AG09309 (cell line): ENCODE measurements around the gene S100A14.

Experiments
- DNase-seq: peaks from one replicate; pipeline ENCODE4 v3.0.0-alpha.2; 2010; ENCODE audit warnings: low read depth
- H3K4me3 ChIP-seq: 2 replicates; pipeline ENCODE4 v1.5.1; 2011; ENCODE audit warnings: mild to moderate bottlenecking, low read depth, low read length, moderate library complexity; ENCODE audit not compliant: control insufficient read depth
- TF ChIP-seq, protein P1 (sequence below): IDR thresholded peaks from 2 replicates; pipeline ENCODE4 v1.5.1; 2011; ENCODE audit warnings: mild to moderate bottlenecking, low read depth, low read length, inconsistent platforms; ENCODE audit not compliant: insufficient read depth, control insufficient read depth; ENCODE audit errors: missing control alignments

Gene S100A14

DNA sequence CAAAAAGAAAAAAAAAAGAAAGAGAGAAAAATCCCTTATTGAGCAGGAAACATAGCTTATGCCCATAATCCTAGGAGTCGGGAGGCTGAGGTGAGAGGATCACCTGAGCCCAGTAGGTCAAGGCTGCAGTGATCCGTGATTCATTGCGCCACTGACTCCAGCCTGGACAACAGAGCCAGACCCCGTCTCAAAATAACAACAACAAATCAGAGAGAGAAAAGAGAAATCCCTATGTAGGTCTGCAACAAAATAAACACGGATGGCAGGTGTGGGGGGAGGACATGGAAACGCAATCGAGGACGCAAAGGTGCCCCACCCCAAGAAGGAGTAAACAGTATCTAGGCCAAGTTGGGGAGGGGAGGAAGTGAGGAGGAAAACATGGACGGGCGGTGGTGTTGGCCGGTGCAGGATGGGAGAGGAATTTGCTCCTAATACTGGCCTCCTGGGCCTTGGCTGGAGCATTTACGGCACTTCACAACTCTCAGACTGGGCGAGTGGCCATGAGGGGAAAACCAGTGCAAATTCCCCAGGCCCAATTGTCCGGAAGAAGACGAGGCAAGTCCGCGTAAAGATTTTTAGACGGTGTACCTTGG, 17.1 kb upstream of the S100A14 start:
- peak overlapping the region; percentile 89 for H3K4me3 ChIP-seq
- DNase-seq = no peak
- TF ChIP-seq, protein P1, sequence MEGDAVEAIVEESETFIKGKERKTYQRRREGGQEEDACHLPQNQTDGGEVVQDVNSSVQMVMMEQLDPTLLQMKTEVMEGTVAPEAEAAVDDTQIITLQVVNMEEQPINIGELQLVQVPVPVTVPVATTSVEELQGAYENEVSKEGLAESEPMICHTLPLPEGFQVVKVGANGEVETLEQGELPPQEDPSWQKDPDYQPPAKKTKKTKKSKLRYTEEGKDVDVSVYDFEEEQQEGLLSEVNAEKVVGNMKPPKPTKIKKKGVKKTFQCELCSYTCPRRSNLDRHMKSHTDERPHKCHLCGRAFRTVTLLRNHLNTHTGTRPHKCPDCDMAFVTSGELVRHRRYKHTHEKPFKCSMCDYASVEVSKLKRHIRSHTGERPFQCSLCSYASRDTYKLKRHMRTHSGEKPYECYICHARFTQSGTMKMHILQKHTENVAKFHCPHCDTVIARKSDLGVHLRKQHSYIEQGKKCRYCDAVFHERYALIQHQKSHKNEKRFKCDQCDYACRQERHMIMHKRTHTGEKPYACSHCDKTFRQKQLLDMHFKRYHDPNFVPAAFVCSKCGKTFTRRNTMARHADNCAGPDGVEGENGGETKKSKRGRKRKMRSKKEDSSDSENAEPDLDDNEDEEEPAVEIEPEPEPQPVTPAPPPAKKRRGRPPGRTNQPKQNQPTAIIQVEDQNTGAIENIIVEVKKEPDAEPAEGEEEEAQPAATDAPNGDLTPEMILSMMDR = no peak

DNA sequence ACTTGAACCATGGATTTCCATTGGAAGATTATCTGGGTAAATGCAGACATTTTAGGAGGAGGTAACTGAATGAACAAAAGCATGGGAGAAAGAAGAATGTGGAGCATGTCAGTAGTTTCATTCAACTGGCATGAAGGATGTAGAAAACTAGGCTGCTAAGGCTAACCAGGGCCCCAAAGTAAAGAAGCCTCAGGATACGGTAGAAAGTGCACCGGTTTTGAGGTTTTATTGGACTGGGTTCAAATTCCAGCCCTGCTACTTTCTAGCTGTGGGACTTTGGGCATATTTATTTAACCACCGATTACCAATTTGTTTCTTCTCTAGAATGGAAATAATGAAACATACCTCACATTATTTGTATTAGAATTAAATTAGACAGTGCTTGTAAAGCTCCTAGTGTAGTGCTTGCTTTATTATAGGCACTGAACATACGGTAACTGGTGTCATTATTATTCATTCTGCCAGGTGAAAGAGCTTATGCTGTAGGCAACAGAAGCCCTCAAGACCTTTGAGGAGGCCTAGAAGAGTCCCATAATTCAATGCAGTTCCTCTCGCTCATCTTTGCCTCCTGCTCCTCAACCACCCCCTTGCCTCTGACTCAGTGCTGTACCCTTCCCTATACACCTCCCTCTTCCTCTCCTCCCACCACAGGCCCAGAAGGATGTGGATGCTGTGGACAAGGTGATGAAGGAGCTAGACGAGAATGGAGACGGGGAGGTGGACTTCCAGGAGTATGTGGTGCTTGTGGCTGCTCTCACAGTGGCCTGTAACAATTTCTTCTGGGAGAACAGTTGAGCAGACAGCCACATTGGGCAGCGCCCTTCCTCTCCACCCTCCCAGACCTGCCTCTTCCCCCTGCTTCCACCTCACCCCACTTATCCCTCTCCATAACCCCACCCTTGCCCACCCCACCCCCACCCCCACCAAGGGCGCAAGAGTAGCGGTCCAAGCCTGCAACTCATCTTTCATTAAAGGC, 15.2 kb upstream of the S100A14 start:
- no peak overlapping the region for H3K4me3 ChIP-seq
- no peak for DNase-seq
- TF ChIP-seq, protein P1 = no peak

DNA sequence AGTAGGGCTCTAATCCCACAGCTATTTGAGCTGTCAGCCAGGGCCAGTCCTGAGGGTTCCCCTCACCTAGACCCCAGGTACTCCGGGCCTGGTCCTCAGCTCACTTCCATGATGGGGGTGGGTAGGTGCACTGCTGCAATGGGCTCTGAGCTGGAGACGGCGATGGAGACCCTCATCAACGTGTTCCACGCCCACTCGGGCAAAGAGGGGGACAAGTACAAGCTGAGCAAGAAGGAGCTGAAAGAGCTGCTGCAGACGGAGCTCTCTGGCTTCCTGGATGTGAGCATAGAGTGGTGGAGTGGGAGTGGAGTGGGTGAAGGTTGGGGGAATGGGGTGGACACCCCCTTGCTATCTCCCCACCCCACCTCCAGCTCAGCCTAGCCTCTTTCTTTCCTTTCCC, 14.3 kb upstream of the S100A14 start:
- H3K4me3 ChIP-seq = no peak overlapping the region
- TF ChIP-seq, protein P1 = no peak
- DNase-seq = no peak

DNA sequence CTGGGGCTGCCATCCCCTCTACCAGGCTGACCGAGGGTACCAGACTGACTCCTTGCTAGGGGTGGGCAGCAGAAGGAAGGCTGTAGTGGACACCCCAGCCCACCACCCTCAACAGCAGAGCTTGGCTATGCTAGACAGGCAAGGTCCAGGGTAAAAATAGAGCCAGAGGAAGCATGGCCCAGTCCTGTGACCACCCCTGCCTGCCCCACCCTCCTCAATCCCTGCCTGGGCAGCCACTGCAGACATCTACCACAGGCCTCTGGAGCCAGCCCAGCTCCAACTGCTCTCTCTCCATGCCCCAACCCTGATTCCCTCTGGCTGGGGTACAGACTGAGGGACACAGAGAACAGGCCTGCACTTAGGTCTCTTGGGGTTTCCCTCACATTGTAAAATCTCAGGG, 13.8 kb upstream of the S100A14 start:
- DNase-seq = no peak
- TF ChIP-seq, protein P1 = no peak

DNA sequence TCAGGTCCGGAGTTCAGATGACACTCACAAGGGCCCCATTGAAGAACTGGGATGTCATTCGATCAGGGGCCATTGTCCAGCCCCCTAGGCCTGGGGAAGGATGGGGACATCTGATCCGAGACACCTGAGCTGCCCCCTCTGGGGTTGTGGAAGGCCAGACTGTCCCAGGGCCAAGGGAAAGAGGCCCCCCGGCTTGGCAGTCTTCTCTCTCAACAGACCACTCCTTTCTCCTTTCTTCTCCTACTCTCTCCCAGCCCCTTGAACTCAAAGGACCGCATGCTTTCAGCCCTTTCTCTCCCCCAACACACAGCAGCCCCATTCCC, 13.2 kb upstream of the S100A14 start:
- DNase-seq = no peak
- no peak overlapping the region for H3K4me3 ChIP-seq
- TF ChIP-seq, protein P1 = no peak

More for the DNA sequence above, 13.8 kb upstream of the S100A14 start:
- no peak overlapping the region for H3K4me3 ChIP-seq

DNA sequence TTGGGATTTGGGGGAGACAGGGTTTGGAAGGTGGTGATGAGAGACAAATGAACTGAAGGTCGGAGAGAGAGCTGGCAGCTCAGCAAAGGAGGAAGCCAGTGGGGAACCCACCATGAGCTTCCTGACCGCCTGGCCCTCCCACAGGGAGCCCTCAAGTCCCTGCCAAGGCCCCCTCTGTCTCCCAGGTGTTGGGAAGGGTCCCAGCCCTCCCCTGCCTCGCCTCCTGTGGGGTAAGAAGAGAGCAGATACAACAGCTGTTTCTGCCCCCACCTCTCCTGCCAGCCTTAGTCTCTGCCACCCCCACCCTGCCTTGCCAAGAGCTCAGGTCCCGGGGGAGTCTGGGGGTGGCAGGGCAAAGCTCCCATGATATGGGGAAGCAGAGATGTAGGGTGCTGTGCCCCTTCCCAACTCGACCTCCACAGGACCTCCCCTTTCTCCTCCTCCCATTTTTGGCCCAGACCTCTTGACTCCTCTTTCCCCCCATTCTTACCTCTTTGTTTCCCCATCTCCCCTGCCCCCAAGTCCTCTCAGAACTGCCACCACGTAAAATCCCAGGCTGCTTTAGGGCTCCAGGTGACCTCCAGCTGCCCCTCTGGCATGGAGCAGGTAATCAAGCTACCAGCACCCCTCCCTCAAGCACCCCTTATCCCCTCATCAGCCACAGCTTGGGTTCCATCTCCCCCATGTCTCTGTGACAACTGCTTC, 12.7 kb upstream of the S100A14 start:
- DNase-seq = no peak
- H3K4me3 ChIP-seq = no peak overlapping the region
- TF ChIP-seq, protein P1 = no peak
